ENCODE data around the gene LRP1B. TPM values are rescaled to one million over a fixed set of nuclear protein-coding genes. Genes with fewer than 3 reads are reported as not detected.

Gene LRP1B
- total and polyA plus RNA-seq, 2 of the 8 experiments (the other 6 are each of a cell fraction or from before 2014, with no cell fraction given), result 0.03 TPM; not detected in 1

DNA sequence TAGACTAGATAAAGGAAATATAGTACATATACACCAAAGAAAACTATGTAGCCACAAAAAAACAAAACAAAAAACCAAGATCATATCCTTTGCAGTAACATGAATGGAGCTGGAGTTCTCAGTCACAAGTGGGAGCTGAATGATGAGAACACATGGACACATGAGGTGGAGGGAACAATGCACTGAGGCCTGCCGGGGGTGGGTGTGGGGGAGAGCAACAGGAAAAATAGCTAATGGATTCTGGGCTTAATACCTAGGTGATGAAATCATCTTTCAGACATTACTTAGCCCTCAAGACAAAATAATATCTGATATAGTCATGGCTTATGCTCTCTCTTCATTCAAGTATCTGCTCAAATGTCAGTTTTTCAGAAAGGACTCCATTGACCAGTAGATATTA is 930.6 kb downstream of the LRP1B start:
- no peak overlapping the region for H3K9ac ChIP-seq (replicated peaks in 1 of 4; ENCODE audit: extremely low read depth in 1 of 4, low read depth in 3 of 4, low read length in 3 of 4)
- no peaks in the 10 kb centered on the region for H3K36me3 ChIP-seq (ENCODE audit: control insufficient read depth in 2 of 4, insufficient read depth in 4 of 4, low read length in 3 of 4)
- H3K4me3 ChIP-seq (ENCODE audit: extremely low read depth in 1 of 4, insufficient read depth in 2 of 4, low read depth in 3 of 4, low read length in 4 of 4), result no peak overlapping the region
- ChIA-PET CTCF (ENCODE audit: partially characterized antibody) (interaction anchor here (0.6 kb wide), 1 partner anchor 17 kb away, joined by 3 read pairs; no protein-coding TSS in a partner anchor), POLR2A (ENCODE audit: partially characterized antibody) (no interaction called here)
- no peaks in the 10 kb centered on the region for H3K9me3 ChIP-seq (ENCODE audit: insufficient read depth in 2 of 2, low read depth in 1 of 2, low read length in 1 of 2)
- 92% methylated on average over 1 of the region's 1 CpG; no CpG with 5 or more reads in 1 of the 2 experiments for WGBS, 2 experiments (ENCODE audit: extremely low coverage in 1 of 2, insufficient coverage in 1 of 2, insufficient read length in 1 of 2, insufficient replicate concordance in 2 of 2, low coverage in 1 of 2, low lambda C conversion rate in 2 of 2, missing lambda C conversion rate in 1 of 2)
- H3K27ac ChIP-seq (ENCODE audit: low read depth, low read length), result no peak overlapping the region
- no peak for FAIRE-seq
- no peak overlapping the region for H2AFZ ChIP-seq (ENCODE audit: low read length)
- H2BK12ac ChIP-seq (ENCODE audit: low read depth, low read length), result no peak overlapping the region
- H4K91ac ChIP-seq (replicated peaks; ENCODE audit: insufficient read length, low read length), result no peak overlapping the region
- H3K4me1 ChIP-seq (replicated peaks in 1 of 4; ENCODE audit: control insufficient read depth in 3 of 4, insufficient read depth in 4 of 4, low read length in 3 of 4), result no peaks in the 10 kb centered on the region
- H3K79me1 ChIP-seq (ENCODE audit: low read depth, low read length), result no peaks in the 10 kb centered on the region
- no peak overlapping the region for H3K4ac ChIP-seq (replicated peaks; ENCODE audit: insufficient read length, low read depth, low read length)
- H4K8ac ChIP-seq (ENCODE audit: extremely low read depth, insufficient read depth, low read length), result no peak overlapping the region
- no peak for TF ChIP-seq BRCA1 (IDR thresholded peaks at IDR 0.05; ENCODE audit: low read depth, low read length)
- no peak for TF ChIP-seq NRF1 (IDR thresholded peaks at IDR 0.05; ENCODE audit: low read depth, low read length)
- TF ChIP-seq, protein P1, sequence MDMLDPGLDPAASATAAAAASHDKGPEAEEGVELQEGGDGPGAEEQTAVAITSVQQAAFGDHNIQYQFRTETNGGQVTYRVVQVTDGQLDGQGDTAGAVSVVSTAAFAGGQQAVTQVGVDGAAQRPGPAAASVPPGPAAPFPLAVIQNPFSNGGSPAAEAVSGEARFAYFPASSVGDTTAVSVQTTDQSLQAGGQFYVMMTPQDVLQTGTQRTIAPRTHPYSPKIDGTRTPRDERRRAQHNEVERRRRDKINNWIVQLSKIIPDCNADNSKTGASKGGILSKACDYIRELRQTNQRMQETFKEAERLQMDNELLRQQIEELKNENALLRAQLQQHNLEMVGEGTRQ (IDR thresholded peaks at IDR 0.05; ENCODE audit: low read length), result no peak
- no peak for TF ChIP-seq CBX8 (IDR thresholded peaks at IDR 0.05; ENCODE audit: borderline replicate concordance, low read depth, low read length)
- TF ChIP-seq TAF1 (IDR thresholded peaks at IDR 0.05; ENCODE audit: low read depth, low read length), result no peak
- no peak for TF ChIP-seq SAP30 (IDR thresholded peaks at IDR 0.05; ENCODE audit: insufficient read depth, insufficient replicate concordance, low read length)
- TF ChIP-seq SP4 (IDR thresholded peaks at IDR 0.05; ENCODE audit: low read length), result no peak
- no peak for TF ChIP-seq KDM1A (IDR thresholded peaks at IDR 0.05; ENCODE audit: borderline replicate concordance, low read length)
- no peak for DNase-seq (ENCODE audit: low read depth in 1 of 2, low spot score in 2 of 2)
- no peaks in the 10 kb centered on the region for H3K79me2 ChIP-seq (ENCODE audit: control insufficient read depth in 1 of 2, insufficient read depth in 2 of 2, low read length in 2 of 2)
- H2BK15ac ChIP-seq (ENCODE audit: low read length), result no peak overlapping the region
- H2BK20ac ChIP-seq (ENCODE audit: low read length), result no peak overlapping the region
- no peak overlapping the region for H3K18ac ChIP-seq (ENCODE audit: extremely low read depth, low read length)
- no peak overlapping the region for H2AK5ac ChIP-seq (ENCODE audit: low read depth, low read length)
- peaks cover 0 to 1% of the 10 kb centered on the region in 2 experiments for H4K20me1 ChIP-seq (replicated peaks in 1 of 2; ENCODE audit: control insufficient read depth in 1 of 2, insufficient read depth in 2 of 2, low read length in 2 of 2)
- H3K4me2 ChIP-seq (ENCODE audit: insufficient read depth in 1 of 2, low read depth in 2 of 2, low read length in 2 of 2), result no peak overlapping the region
- no peak overlapping the region for H2BK120ac ChIP-seq (replicated peaks; ENCODE audit: low read depth, low read length)
- no peak overlapping the region for H3K23ac ChIP-seq (ENCODE audit: insufficient read length)
- H3K14ac ChIP-seq (ENCODE audit: insufficient read length), result no peak overlapping the region
- H4K5ac ChIP-seq (ENCODE audit: insufficient read length, low read depth, low read length), result no peak overlapping the region
- no peaks in the 10 kb centered on the region for H3K23me2 ChIP-seq (ENCODE audit: low read depth, low read length)
- H3K56ac ChIP-seq (replicated peaks; ENCODE audit: insufficient read length, low read depth, low read length), result no peak overlapping the region
- no peaks in the 10 kb centered on the region for H3K27me3 ChIP-seq (replicated peaks in 1 of 4; ENCODE audit: control insufficient read depth in 3 of 4, extremely low read depth in 1 of 4, insufficient read depth in 3 of 4, low read length in 3 of 4)
- no peak overlapping the region for H2BK5ac ChIP-seq (ENCODE audit: low read depth, low read length)

All from H1 (cell line).